NCI-H128 (cell line): Measurements from ENCODE around the gene TRANK1.

Source experiments
- DNase-seq: peaks from one replicate; lab custom pipeline; 2025; ENCODE audit not compliant: unreplicated experiment; lab: John Stamatoyannopoulos, UW

Gene TRANK1

GRCh38 chr3:36811768-36812167 is 133.1 kb downstream of the TRANK1 start:
- DNase-seq, result no peak

DNA sequence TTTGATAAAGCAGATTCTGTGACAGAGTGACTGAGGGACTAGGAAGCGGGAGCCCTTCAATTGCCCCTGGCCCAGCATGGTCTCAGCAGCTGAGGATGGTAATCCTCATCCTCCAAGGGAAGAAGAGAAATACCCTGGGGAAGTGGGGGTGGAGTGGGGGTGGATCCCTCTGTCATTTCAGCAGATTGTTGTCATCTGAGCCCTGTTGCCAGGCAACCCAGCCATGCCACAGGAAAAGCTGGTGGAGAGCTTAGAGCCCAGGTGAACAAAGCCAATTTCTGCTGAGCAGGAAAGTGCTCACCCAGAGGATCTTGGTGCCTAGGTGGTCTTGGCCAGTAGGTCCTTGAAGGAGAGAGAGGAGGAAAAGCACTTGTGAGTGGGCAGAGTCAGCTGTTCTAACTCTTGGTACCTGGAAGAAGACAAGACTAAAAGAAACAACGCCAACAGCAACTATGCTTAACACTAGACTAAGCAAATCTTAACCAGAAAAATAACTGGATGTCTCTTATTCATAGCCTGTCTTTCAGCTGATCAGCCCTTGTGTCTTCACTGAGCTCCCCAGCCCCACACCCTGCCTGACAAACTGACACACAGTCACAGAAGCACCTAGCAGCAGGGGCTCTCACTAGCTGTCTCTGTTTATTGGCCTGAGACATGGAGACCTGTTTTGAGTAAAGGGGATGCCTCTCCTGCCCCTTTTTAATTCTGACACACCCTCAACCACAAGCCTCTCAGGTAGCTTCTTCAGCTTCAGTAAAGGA is 140.4 kb downstream of the TRANK1 start:
- DNase-seq, result no peak

GRCh38 chr3:36803091-36803791 is 141.6 kb downstream of the TRANK1 start:
- no peak for DNase-seq

GRCh38 chr3:36800533-36801116 is 144.2 kb downstream of the TRANK1 start:
- DNase-seq, result no peak

- no peak for DNase-seq
Measured at GRCh38 chr3:36796881-36797280, 148.0 kb downstream of the TRANK1 start.

DNA sequence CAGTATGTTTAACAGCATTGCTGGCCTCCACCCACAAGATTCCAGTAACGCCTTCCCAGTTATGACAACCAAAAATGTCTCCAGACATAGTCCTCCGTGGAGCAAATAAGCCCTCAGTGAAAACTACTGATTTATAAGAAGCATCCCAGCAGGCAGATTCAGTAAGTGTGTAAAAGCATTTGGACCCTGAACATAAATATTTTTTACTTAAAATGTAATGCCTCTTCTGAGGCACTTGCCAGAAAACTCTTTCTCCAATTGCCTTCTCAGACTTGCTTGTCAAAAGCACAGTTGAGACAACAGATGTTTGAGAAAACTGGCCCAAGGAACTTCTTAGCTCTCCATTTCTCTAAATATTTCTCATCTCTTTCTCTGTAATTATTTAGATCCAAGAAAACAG is 148.7 kb downstream of the TRANK1 start:
- no peak for DNase-seq

GRCh38 chr3:36795622-36796021 is 149.2 kb downstream of the TRANK1 start:
- DNase-seq, result no peak

- no peak for DNase-seq
Measured at GRCh38 chr3:36792342-36792741, 152.5 kb downstream of the TRANK1 start.

DNA sequence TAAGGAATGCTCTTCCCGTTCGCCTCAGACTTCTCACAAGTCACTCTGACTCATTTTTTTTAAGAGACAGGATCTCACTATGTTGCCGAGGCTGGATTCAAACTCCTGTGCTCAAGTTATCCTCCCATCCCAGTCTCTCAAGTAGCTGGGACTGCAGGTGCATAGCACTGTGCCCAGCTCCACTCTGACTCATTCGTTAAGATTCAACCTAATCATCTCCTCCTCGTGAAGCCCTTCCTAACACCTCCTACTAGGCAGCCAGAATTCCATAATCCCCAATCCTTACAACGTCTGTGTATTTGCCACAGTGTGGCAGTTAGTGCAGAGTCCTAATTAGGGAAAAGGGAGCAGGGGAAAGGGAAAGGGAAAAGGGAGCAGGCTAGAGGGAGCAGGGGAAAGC is 154.1 kb downstream of the TRANK1 start:
- no peak for DNase-seq

DNA sequence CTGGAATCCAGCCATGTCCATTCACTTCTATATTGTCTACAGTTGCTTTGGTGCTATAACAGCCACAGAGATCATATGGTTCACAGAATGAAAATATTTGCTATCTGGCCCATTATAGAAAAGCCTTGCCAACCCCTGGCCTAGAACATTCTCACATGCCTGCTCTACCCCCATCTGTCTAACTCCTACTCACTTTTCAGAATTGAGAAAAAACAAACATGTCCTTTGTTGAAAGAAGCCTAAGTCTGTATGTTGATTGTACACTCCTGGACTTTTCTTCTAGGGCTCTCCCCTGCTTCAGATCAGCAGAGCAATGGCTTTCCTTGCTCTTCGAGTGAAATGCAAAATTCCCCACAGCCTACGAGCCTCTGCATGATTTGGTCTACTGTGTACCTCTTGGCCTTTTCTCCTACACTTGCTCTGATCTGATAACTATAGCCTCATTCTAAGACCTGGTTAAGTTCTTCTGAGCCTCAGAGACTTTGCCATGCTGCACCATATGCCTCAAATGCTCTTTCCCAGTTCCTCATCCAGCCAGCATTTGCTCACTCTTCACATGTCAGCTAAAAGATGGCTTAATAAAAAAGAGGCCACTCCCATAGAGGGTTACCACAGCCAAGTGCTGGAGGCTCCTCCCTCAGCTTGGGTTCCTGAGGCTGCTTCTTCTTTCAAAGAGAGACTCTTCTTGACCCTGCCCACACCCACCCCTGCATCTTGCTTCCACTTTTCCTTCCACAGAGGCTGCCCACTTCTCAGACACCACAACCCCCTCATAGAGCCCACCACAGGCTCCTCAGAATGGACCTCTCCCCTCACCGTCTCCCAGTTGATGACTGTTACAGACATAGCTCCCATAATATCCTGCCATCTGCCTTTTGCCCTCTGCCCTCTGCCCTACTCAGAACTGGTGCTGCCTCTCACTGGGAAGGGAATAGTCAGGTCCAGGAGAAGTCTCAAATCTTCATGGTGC is 157.6 kb downstream of the TRANK1 start:
- no peak for DNase-seq

- no peak for DNase-seq
Measured at GRCh38 chr3:36784138-36784635, 160.7 kb downstream of the TRANK1 start.

- DNase-seq, result no peak
Measured at GRCh38 chr3:36777424-36778218, 167.2 kb downstream of the TRANK1 start.
